H9 (cell line): Measurements from ENCODE around the gene RAB3IL1. TPM values are rescaled to one million over a fixed set of nuclear protein-coding genes. Genes with fewer than 3 reads are reported as not detected.

Experiments used
- DNase-seq: peaks from one replicate; pipeline ENCODE4 v3.0.0-alpha.2; 2017
- H2AFZ ChIP-seq: one replicate; pipeline ENCODE4 v1.6.1; 2013; ENCODE audit warnings: mild to moderate bottlenecking, low read length, control low read depth, moderate library complexity
- H2AK5ac ChIP-seq: 2 replicates; pipeline ENCODE4 v1.6.1; 2013; ENCODE audit warnings: low read length, control low read depth, mixed read lengths; ENCODE audit not compliant: insufficient read length
- H2BK120ac ChIP-seq: one replicate; pipeline ENCODE4 v1.6.1; 2013; ENCODE audit warnings: low read depth, mild to moderate bottlenecking, low read length, control low read depth, inconsistent platforms; ENCODE audit not compliant: poor library complexity, severe bottlenecking
- H2BK12ac ChIP-seq: 2 replicates; pipeline ENCODE4 v1.6.1; 2013; ENCODE audit warnings: low read length, control low read depth, mixed read lengths, low read depth; ENCODE audit not compliant: insufficient read length
- H2BK15ac ChIP-seq: 2 replicates; pipeline ENCODE4 v1.6.1; 2013; ENCODE audit warnings: low read depth, low read length, control low read depth
- H2BK20ac ChIP-seq: one replicate; pipeline ENCODE4 v1.6.1; 2013; ENCODE audit warnings: low read depth, mild to moderate bottlenecking, low read length, control low read depth, inconsistent platforms; ENCODE audit not compliant: poor library complexity, severe bottlenecking
- H2BK5ac ChIP-seq: 2 replicates; pipeline ENCODE4 v1.6.1; 2013; ENCODE audit warnings: low read length, control low read depth, mixed read lengths; ENCODE audit not compliant: insufficient read length
- H3K14ac ChIP-seq: 2 replicates; pipeline ENCODE4 v1.6.1; 2013; ENCODE audit warnings: low read length, control low read depth; ENCODE audit not compliant: insufficient read depth
- H3K18ac ChIP-seq: 2 replicates; pipeline ENCODE4 v1.6.1; 2013; ENCODE audit warnings: low read depth, mild to moderate bottlenecking, mixed read lengths, low read length, control low read depth; ENCODE audit not compliant: insufficient read length
- H3K23ac ChIP-seq: 2 replicates; pipeline ENCODE4 v1.6.1; 2013; ENCODE audit warnings: low read length, control low read depth, mixed read lengths, low read depth; ENCODE audit not compliant: insufficient read length
- H3K23me2 ChIP-seq: 2 replicates; pipeline ENCODE4 v1.6.1; 2013; ENCODE audit warnings: low read depth, mild to moderate bottlenecking, mixed read lengths, low read length, control low read depth; ENCODE audit not compliant: insufficient read length, poor library complexity, severe bottlenecking
- H3K27ac ChIP-seq: 2 replicates; pipeline ENCODE4 v1.5.1; 2013; ENCODE audit warnings: low read length, control low read depth, mixed read lengths, low read depth; ENCODE audit not compliant: insufficient read length
- H3K27me3 ChIP-seq: 2 replicates; pipeline ENCODE4 v1.6.1; 2013; ENCODE audit warnings: low read length, control low read depth, inconsistent platforms; ENCODE audit not compliant: insufficient read depth
- H3K4ac ChIP-seq: 2 replicates; pipeline ENCODE4 v1.6.1; 2013; ENCODE audit warnings: low read depth, mild to moderate bottlenecking, control low read depth, inconsistent platforms, low read length, moderate library complexity
- H3K4me1 ChIP-seq: 2 replicates; pipeline ENCODE4 v1.6.1; 2013; ENCODE audit warnings: low read length, control low read depth, inconsistent platforms; ENCODE audit not compliant: insufficient read depth
- H3K4me2 ChIP-seq: 2 replicates; pipeline ENCODE4 v1.6.1; 2013; ENCODE audit warnings: low read length, control low read depth, mixed read lengths; ENCODE audit not compliant: insufficient read length, insufficient read depth
- H3K56ac ChIP-seq: 2 replicates; pipeline ENCODE4 v1.6.1; 2013; ENCODE audit warnings: low read depth, mild to moderate bottlenecking, mixed read lengths, low read length, control low read depth; ENCODE audit not compliant: insufficient read length
- H3K79me1 ChIP-seq: 2 replicates; pipeline ENCODE4 v1.6.1; 2013; ENCODE audit warnings: low read depth, mild to moderate bottlenecking, moderate library complexity, low read length, control low read depth, inconsistent platforms; ENCODE audit not compliant: insufficient read depth, poor library complexity, severe bottlenecking
- H3K79me2 ChIP-seq: 2 replicates; pipeline ENCODE4 v1.6.1; 2013; ENCODE audit warnings: low read length, control low read depth, inconsistent platforms; ENCODE audit not compliant: insufficient read depth
- H3K9ac ChIP-seq: 2 replicates; pipeline ENCODE4 v1.6.1; 2013; ENCODE audit warnings: low read length, control low read depth, mixed read lengths; ENCODE audit not compliant: insufficient read length; ENCODE audit errors: extremely low read depth
- H3K9me3 ChIP-seq: one replicate; pipeline ENCODE4 v1.6.1; 2013; ENCODE audit warnings: low read depth, low read length, inconsistent platforms; ENCODE audit not compliant: control insufficient read depth
- H3T11ph ChIP-seq: one replicate; pipeline ENCODE4 v1.6.1; 2013; ENCODE audit warnings: mild to moderate bottlenecking, low read length, control low read depth, inconsistent platforms
- H4K20me1 ChIP-seq: one replicate; pipeline ENCODE4 v1.6.1; 2013; ENCODE audit not compliant: control insufficient read depth, insufficient read length, insufficient read depth
- H4K5ac ChIP-seq: 2 replicates; pipeline ENCODE4 v1.6.1; 2013; ENCODE audit warnings: low read depth, mild to moderate bottlenecking, mixed read lengths, low read length, control low read depth; ENCODE audit not compliant: insufficient read length
- H4K8ac ChIP-seq: replicated peaks from 2 replicates; pipeline ENCODE4 v1.6.1; 2013; ENCODE audit warnings: low read length, control low read depth, mixed read lengths, low read depth; ENCODE audit not compliant: insufficient read length
- H4K91ac ChIP-seq: 2 replicates; pipeline ENCODE4 v1.6.1; 2013; ENCODE audit warnings: low read depth, mild to moderate bottlenecking, moderate library complexity, mixed read lengths, low read length, control low read depth; ENCODE audit not compliant: insufficient read length
- H3K27ac Mint-ChIP-seq, 3 experiments: 2 replicates in 2 of 3; 3 replicates in 1 of 3; pipeline ENCODE4 v1.8.0; 2020 to 2021; ENCODE audit warnings: mixed read lengths in 3 of 3, mild to moderate bottlenecking in 1 of 3, moderate library complexity in 1 of 3
- H3K27me3 Mint-ChIP-seq: 2 replicates; pipeline ENCODE4 v1.8.0; 2021; ENCODE audit warnings: low read depth, mild to moderate bottlenecking, moderate library complexity, mixed read lengths
- H3K36me3 Mint-ChIP-seq, 3 experiments: 2 replicates in 2 of 3; 3 replicates in 1 of 3; pipeline ENCODE4 v1.8.0; 2020 to 2021; ENCODE audit warnings: low read depth in 3 of 3, mixed read lengths in 3 of 3; ENCODE audit not compliant: insufficient read depth in 1 of 3
- H3K4me1 Mint-ChIP-seq, 2 experiments: 2 replicates each; pipeline ENCODE4 v1.8.0; 2020; ENCODE audit warnings: mixed read lengths in 2 of 2
- H3K4me3 Mint-ChIP-seq, 2 experiments: 2 replicates in 1 of 2; 3 replicates in 1 of 2; pipeline ENCODE4 v1.8.0; 2020 to 2021; ENCODE audit warnings: mild to moderate bottlenecking in 2 of 2, mixed read lengths in 2 of 2, moderate library complexity in 1 of 2
- H3K9me3 Mint-ChIP-seq, 2 experiments: 2 replicates in 1 of 2; 3 replicates in 1 of 2; pipeline ENCODE4 v1.8.0; 2020; ENCODE audit warnings: mild to moderate bottlenecking in 2 of 2, mixed read lengths in 2 of 2, moderate library complexity in 1 of 2
- WGBS: extraction: QIAGEN DNeasy Blood & Tissue Kit; methylation state at CpG from one replicate; pipeline ENCODE4 v1.1.7; 2013; ENCODE audit warnings: missing lambda C conversion rate, low lambda C conversion rate, mixed read lengths; ENCODE audit not compliant: insufficient read length; ENCODE audit errors: extremely low coverage; 5-methylcytosine and 5-hydroxymethylcytosine counted together
- total RNA-seq: library from RNA; stranded (reverse); gene quantifications from 2 replicates; pipeline ENCODE4 v1.2.1, GENCODE V29; 2021
- TF ChIP-seq, protein P1 (sequence below): fragments of 200-600 bp; sonication (generic); conservative IDR thresholded peaks from 3 replicates; pipeline ENCODE4 v1.8.0; 2021; ENCODE audit warnings: antibody characterized with exemption, mild to moderate bottlenecking

The RAB3IL1 gene
- total RNA-seq, 1 experiment from 2014 or later, result 2.4 TPM

DNA sequence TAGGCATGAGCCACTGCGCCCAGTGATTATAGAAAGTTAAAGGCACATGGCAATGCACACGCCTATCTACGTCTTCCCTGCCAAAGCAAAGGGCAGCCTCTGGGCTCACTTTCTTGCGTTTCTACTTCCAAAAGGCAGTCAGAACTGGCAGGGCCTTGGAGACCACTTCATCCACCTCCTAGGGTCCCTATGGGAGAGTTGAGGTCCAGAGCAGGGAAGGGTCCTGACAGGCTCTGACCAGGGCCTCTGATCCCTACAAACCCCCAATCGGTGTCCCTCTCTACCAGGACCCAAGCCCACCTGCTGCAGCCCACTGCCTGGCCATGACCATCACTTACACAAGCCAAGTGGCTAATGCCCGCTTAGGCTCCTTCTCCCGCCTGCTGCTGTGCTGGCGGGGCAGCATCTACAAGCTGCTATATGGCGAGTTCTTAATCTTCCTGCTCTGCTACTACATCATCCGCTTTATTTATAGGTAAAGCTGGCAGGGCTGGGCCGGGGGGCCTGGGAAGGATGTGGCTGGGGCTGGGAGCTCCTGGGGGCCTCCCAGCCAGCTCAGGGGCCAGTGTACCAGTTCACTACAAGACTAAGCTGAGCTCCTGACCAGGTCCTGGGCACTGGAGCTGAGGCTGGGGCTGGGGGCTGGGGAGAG is 34.2 kb upstream of the RAB3IL1 start:
- no peak overlapping the region for H4K5ac ChIP-seq
- no peak overlapping the region for H2BK5ac ChIP-seq
- no peak overlapping the region for H2AFZ ChIP-seq
- H3K27me3 ChIP-seq, result no peaks in the 10 kb centered on the region
- no peak overlapping the region for H3K9ac ChIP-seq
- H2AK5ac ChIP-seq, result no peak overlapping the region
- H3K4me1 ChIP-seq, result no peaks in the 10 kb centered on the region; the same call in 1 of the 2 replicates
- peaks cover 8% of the 10 kb centered on the region for H3K23me2 ChIP-seq
- no peak overlapping the region for H3T11ph ChIP-seq
- H3K4me3 Mint-ChIP-seq, result no peak overlapping the region
- no peak overlapping the region for H3K56ac ChIP-seq
- no CpG with 5 or more reads among the region's 11 CpGs for WGBS
- H4K8ac ChIP-seq, result no peak overlapping the region
- no peaks in the 10 kb centered on the region for H4K20me1 ChIP-seq
- H3K27me3 Mint-ChIP-seq, result peaks cover 28% of the 10 kb centered on the region
- no peak overlapping the region for H2BK15ac ChIP-seq
- no peaks in the 10 kb centered on the region for H3K79me2 ChIP-seq
- H2BK120ac ChIP-seq, result no peak overlapping the region
- H2BK12ac ChIP-seq, result no peak overlapping the region
- no peak overlapping the region for H3K4me2 ChIP-seq
- no peaks in the 10 kb centered on the region for H3K79me1 ChIP-seq
- no peak overlapping the region for H3K4ac ChIP-seq
- no peaks in the 10 kb centered on the region for H3K36me3 Mint-ChIP-seq
- 0 out of 7 replicates have a peak overlapping the region, but pooled peaks of 1 of the 3 experiments have one; percentile 70 for H3K27ac Mint-ChIP-seq
- DNase-seq, result no peak
- H2BK20ac ChIP-seq, result no peak overlapping the region
- no peaks in the 10 kb centered on the region; a peak in 1 of 5 replicates for H3K9me3 Mint-ChIP-seq
- H3K4me1 Mint-ChIP-seq, result peaks cover 0 to 26% of the 10 kb centered on the region in 2 experiments; a peak in 3 of 4 replicates
- H3K27ac ChIP-seq, result no peak overlapping the region
- H3K23ac ChIP-seq, result no peak overlapping the region
- H3K18ac ChIP-seq, result no peak overlapping the region
- no peak overlapping the region for H3K14ac ChIP-seq
- H3K9me3 ChIP-seq, result no peaks in the 10 kb centered on the region
- no peak overlapping the region for H4K91ac ChIP-seq
- TF ChIP-seq, protein P1, sequence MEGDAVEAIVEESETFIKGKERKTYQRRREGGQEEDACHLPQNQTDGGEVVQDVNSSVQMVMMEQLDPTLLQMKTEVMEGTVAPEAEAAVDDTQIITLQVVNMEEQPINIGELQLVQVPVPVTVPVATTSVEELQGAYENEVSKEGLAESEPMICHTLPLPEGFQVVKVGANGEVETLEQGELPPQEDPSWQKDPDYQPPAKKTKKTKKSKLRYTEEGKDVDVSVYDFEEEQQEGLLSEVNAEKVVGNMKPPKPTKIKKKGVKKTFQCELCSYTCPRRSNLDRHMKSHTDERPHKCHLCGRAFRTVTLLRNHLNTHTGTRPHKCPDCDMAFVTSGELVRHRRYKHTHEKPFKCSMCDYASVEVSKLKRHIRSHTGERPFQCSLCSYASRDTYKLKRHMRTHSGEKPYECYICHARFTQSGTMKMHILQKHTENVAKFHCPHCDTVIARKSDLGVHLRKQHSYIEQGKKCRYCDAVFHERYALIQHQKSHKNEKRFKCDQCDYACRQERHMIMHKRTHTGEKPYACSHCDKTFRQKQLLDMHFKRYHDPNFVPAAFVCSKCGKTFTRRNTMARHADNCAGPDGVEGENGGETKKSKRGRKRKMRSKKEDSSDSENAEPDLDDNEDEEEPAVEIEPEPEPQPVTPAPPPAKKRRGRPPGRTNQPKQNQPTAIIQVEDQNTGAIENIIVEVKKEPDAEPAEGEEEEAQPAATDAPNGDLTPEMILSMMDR, result no peak
